Activated CD8-positive, alpha-beta T cell treated with anti-CD3 and anti-CD28 coated beads, Interleukin-2, amount 10 ng/mL, durations not matched to agents 7 days and 5 days (primary cell): ENCODE measurements around the gene FKBP5. TPM values are rescaled to one million over a fixed set of nuclear protein-coding genes. Genes with fewer than 3 reads are reported as not detected.
A peak's percentile ranks its signal among the peaks of the same experiment; 100 is the strongest.
"Not testable (repeated sequence)": the region's sequence is repeated elsewhere in the genome, so short reads cannot be mapped to it uniquely, and the experiment has no call there.

Experiments used
- ATAC-seq: fragments of 150-1000 bp; cut with Tn5 transposase; one replicate; pipeline ENCODE4 v1.10.0; 2021; ENCODE audit warnings: moderate library complexity
- CTCF ChIA-PET: fragments of 350-600 bp; sonication (Branson Sonifier 250); formaldehyde crosslinking; loops from one replicate; lab custom pipeline; 2021; ENCODE audit warnings: antibody characterized with exemption; lab: Charles Lee
- POLR2A ChIA-PET: fragments of 350-600 bp; sonication (Branson Sonifier 250); formaldehyde crosslinking; loops from one replicate; lab custom pipeline; 2021; ENCODE audit warnings: antibody characterized with exemption; lab: Charles Lee
- DNase-seq: peaks from one replicate; pipeline ENCODE4 v3.0.0-alpha.2; 2020
- H3K27ac Mint-ChIP-seq: one replicate; pipeline ENCODE4 v1.8.0; 2021; ENCODE audit warnings: mild to moderate bottlenecking, mixed read lengths
- H3K27me3 Mint-ChIP-seq: one replicate; pipeline ENCODE4 v1.8.0; 2021; ENCODE audit warnings: low read depth, mixed read lengths
- H3K36me3 Mint-ChIP-seq: one replicate; pipeline ENCODE4 v1.8.0; 2021; ENCODE audit warnings: low read depth, mixed read lengths
- H3K4me1 Mint-ChIP-seq: one replicate; pipeline ENCODE4 v1.8.0; 2021; ENCODE audit warnings: low read depth, mixed read lengths
- H3K4me3 Mint-ChIP-seq: one replicate; pipeline ENCODE4 v1.8.0; 2021; ENCODE audit warnings: mild to moderate bottlenecking, mixed read lengths
- H3K9me3 Mint-ChIP-seq: one replicate; pipeline ENCODE4 v1.8.0; 2022; ENCODE audit warnings: mixed read lengths; ENCODE audit not compliant: insufficient read depth
- total RNA-seq, 2 experiments: library from RNA; stranded (reverse); gene quantifications; one replicate each; pipeline ENCODE4 v1.2.3, GENCODE V29; 2021

Gene FKBP5
- total RNA-seq, 2 experiments from 2014 or later = 78.7 to 79.5 TPM

DNA sequence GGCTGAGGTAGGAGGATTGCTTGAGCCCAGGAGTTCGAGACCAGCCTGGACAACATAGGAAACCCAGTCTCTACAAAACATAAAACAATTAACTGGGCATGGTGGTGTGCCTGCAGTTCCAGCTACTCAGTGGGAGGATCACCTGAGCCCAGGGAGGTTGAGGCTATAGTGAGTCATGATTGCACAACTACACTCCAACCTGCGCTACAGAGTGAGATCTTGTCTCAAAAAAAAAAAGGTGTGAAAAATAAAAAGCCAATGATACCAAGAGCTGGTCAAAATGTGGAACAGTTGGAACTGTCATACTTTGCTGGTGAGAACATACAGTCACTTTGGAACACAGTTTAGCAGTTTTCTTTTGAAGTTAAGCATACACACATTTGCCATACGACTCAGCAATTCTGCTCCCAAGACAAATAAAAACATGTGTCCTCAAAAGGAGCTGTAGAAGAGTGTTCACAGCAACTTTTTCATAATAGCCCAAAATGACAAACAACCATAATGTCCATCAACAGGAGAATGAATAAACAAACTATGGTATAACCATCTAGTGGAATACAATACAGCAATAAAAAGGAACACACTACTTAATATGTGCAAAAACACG, 21.6 kb upstream of the FKBP5 start:
- peak; percentile 82 for ATAC-seq
- DNase-seq = no peak
- Mint-ChIP-seq H3K27me3 (no peaks in the 10 kb centered on the region), H3K4me3 (no peak overlapping the region), H3K9me3 (no peaks in the 10 kb centered on the region), H3K36me3 (no peaks in the 10 kb centered on the region), H3K27ac (no peak overlapping the region), H3K4me1 (peaks cover 34% of the 10 kb centered on the region)
- ChIA-PET CTCF (interaction anchor here (1.2 to 2.4 kb wide), 2 partner anchors 26 to 86 kb away, joined by 4 to 12 read pairs; partner anchors contain the start of gene ARMC12), POLR2A (interaction anchor here (1.0 kb wide), 1 partner anchor 22 kb away, joined by 4 read pairs; no protein-coding TSS in a partner anchor)

- Mint-ChIP-seq H3K27ac (no peak overlapping the region), H3K4me1 (peaks cover 34% of the 10 kb centered on the region), H3K4me3 (no peak overlapping the region), H3K27me3 (no peaks in the 10 kb centered on the region), H3K9me3 (no peaks in the 10 kb centered on the region), H3K36me3 (no peaks in the 10 kb centered on the region)
- ChIA-PET POLR2A (no interaction called here), CTCF (no interaction called here)
- ATAC-seq (no peak), DNase-seq (no peak)
Observed at GRCh38 chr6:35708585-35708984, 19.9 kb upstream of the FKBP5 start.

DNA sequence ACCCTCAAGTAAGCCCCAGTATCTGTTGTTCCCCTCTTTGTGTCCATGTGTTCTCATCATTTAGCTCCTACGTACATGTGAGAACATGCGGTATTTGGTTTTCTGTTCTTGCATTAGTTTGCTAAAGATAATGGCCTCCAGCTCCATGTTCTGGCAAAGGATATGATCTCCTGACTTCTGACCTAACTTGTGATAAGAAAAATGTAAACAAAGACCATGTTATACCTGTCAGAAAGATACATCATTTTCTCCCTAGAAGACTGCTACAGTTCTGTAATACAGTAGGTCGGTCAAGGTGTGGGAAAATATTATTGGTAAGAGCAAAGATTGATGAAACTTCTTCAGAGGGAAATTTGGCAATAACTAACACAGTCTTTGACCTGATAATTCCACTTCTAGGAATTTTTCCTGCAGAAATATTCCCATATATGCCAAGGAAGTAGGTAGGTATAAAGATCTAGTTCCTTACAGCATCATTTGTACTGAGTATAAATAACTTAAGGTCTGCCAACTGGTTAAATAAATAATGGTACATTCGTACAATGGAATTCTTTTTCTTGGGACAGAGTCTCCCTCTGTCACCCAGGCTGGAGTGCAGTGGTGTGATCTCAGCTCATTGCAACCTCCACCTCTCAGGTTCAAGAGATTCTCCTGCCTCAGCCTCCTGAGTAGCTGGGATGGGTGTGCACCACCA, 19.1 kb upstream of the FKBP5 start:
- DNase-seq (no peak), ATAC-seq (no peak)
- H3K4me3 Mint-ChIP-seq = no peak overlapping the region
- no peaks in the 10 kb centered on the region for H3K9me3 Mint-ChIP-seq
- H3K27ac Mint-ChIP-seq = no peak overlapping the region
- POLR2A ChIA-PET = no interaction called here
- H3K4me1 Mint-ChIP-seq = peaks cover 27% of the 10 kb centered on the region
- H3K27me3 Mint-ChIP-seq = no peaks in the 10 kb centered on the region
- H3K36me3 Mint-ChIP-seq = no peaks in the 10 kb centered on the region
- CTCF ChIA-PET = interaction anchor here (0.9 kb wide), 1 partner anchor 28 kb away, joined by 3 read pairs; no protein-coding TSS in a partner anchor

- no peak for DNase-seq
- no peaks in the 10 kb centered on the region for H3K36me3 Mint-ChIP-seq
- H3K27ac Mint-ChIP-seq = no peak overlapping the region
- peaks cover 19% of the 10 kb centered on the region for H3K4me1 Mint-ChIP-seq
- ChIA-PET CTCF (interaction anchor here (1.0 kb wide), 1 partner anchor 154 kb away, joined by 3 read pairs; no protein-coding TSS in a partner anchor), POLR2A (no interaction called here)
- no peak for ATAC-seq
- H3K4me3 Mint-ChIP-seq = no peak overlapping the region
- no peaks in the 10 kb centered on the region for H3K9me3 Mint-ChIP-seq
- no peaks in the 10 kb centered on the region for H3K27me3 Mint-ChIP-seq
Observed at GRCh38 chr6:35706468-35706867, 17.8 kb upstream of the FKBP5 start.

GRCh38 chr6:35703554-35703953, 14.8 kb upstream of the FKBP5 start:
- no peaks in the 10 kb centered on the region for H3K9me3 Mint-ChIP-seq
- peaks cover 6% of the 10 kb centered on the region for H3K4me1 Mint-ChIP-seq
- no peaks in the 10 kb centered on the region for H3K27me3 Mint-ChIP-seq
- POLR2A ChIA-PET = interaction anchor here (0.6 to 1.2 kb wide), 2 partner anchors 14 to 28 kb away, joined by 3 read pairs; partner anchors contain the start of gene FKBP5
- H3K4me3 Mint-ChIP-seq = no peak overlapping the region
- H3K36me3 Mint-ChIP-seq = no peaks in the 10 kb centered on the region
- ATAC-seq (no peak), DNase-seq (no peak)
- CTCF ChIA-PET = no interaction called here
- H3K27ac Mint-ChIP-seq = no peak overlapping the region

DNA sequence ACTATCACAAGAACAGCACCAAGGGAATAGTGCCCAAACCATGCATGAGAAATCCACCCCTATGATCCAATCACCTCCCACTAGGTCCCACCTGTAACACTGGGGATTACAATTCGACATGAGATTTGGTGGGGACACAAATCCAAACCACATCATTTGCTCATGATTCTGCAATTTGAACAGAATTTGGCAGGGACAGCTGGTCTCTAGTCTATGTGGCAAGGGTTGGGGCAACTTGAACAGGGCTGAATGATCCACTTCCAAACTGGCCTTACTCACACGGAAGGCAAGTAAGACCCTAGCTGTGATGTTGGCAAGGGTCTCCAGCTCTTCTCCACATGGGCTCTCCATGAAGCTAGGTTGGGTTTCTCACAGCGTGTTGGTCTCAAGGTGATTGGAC, 10.1 kb upstream of the FKBP5 start:
- H3K9me3 Mint-ChIP-seq = no peaks in the 10 kb centered on the region
- no peak for ATAC-seq

DNA sequence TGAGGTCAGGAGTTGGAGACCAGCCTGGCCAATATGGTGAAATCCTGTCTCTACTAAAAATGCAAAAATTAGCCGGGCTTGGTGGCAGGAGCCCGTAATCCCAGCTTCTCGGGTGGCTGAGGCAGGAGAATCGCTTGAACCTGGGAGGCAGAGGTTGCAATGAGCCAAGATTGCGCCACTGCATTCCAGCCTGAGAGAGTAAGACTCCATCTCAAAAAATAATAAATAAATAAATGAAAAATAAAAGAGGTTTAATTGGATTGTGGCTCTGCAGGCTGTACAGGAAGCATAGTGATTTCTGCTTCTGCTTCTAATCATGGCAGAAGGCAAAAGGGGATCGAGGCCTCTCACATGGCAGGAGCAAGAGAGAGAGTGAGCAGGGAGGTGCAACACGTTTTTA, 9.7 kb upstream of the FKBP5 start:
- H3K36me3 Mint-ChIP-seq, ATAC-seq, DNase-seq, H3K4me3 Mint-ChIP-seq, H3K4me1 Mint-ChIP-seq, H3K9me3 Mint-ChIP-seq, CTCF ChIA-PET, H3K27ac Mint-ChIP-seq, POLR2A ChIA-PET, H3K27me3 Mint-ChIP-seq: not testable (repeated sequence)

More for the DNA sequence above, 10.1 kb upstream of the FKBP5 start:
- Mint-ChIP-seq H3K27me3 (no peaks in the 10 kb centered on the region), H3K4me3 (no peak overlapping the region), H3K27ac (no peak overlapping the region), H3K4me1 (peaks cover 1% of the 10 kb centered on the region), H3K36me3 (peaks cover 1% of the 10 kb centered on the region)
- POLR2A ChIA-PET = no interaction called here
- CTCF ChIA-PET = no interaction called here
- no peak for DNase-seq

DNA sequence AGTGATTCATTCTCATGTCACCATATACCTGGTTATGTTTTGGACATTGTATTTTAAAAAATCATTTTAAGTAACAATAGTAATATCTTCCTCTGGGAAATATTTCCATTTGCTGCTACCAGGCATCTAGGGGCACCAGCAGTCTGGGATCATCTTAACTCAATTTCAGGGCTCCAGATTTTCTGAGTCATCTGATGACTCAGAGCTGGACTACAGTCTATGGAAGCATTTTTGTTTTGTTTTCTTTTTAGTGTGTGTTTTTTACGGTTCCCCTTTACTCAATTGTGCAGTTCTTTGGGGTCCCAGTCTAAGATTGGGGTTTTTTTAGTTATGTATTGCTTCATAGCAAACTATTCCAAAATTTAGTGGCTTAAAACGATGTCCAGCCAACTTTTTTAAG, 5.7 kb upstream of the FKBP5 start:
- Mint-ChIP-seq H3K27ac (no peak overlapping the region), H3K36me3 (peaks cover 1% of the 10 kb centered on the region), H3K9me3 (no peaks in the 10 kb centered on the region), H3K27me3 (no peaks in the 10 kb centered on the region), H3K4me1 (peaks cover 2% of the 10 kb centered on the region), H3K4me3 (no peak overlapping the region)
- ATAC-seq (no peak), DNase-seq (no peak)
- CTCF ChIA-PET = no interaction called here
- POLR2A ChIA-PET = no interaction called here

DNA sequence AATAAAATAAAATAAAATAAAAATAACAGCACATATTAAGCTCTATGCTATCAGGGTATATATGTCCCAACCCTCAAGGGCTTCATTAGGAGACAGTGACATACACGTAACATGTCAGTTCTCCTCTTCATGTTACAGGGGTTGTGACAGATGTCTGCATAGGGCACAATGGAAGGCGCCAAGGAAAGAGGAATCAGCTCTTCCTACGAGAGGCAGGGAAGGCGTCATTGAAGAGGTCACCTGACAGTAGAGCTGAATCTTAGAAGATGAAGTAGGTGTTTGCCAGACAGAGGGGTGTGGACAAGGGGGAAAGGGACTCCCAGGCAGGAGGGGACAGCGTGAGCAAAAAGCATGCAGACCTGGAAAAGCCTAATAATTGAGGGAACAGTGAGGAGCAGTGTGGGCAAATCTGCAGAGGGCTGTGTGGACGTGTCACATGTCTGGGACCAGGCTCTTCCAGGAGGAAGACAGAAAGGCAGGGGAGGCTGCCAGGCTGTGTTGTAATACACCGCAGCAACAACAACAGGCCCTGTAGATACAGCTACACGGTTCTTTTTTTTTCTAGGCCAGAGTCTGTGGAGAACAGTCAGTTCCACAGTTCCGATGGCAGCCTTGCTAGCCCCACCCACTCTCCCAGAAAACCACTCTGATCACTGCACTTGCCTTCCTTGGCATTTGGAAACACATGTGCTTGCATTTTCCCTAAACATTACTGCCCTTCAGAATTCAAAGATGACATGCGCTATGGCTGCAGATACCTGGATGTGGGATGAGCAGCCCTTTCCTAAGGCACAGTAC, 2.5 kb upstream of the FKBP5 start:
- Mint-ChIP-seq H3K9me3 (no peaks in the 10 kb centered on the region), H3K4me3 (no peak overlapping the region), H3K27ac (no peak overlapping the region), H3K4me1 (peaks cover 11% of the 10 kb centered on the region), H3K36me3 (peaks cover 7% of the 10 kb centered on the region), H3K27me3 (no peaks in the 10 kb centered on the region)
- POLR2A ChIA-PET = no interaction called here
- ATAC-seq (no peak), DNase-seq (no peak)
- CTCF ChIA-PET = interaction anchor here (1.4 kb wide), 1 partner anchor 45 kb away, joined by 6 read pairs; no protein-coding TSS in a partner anchor

DNA sequence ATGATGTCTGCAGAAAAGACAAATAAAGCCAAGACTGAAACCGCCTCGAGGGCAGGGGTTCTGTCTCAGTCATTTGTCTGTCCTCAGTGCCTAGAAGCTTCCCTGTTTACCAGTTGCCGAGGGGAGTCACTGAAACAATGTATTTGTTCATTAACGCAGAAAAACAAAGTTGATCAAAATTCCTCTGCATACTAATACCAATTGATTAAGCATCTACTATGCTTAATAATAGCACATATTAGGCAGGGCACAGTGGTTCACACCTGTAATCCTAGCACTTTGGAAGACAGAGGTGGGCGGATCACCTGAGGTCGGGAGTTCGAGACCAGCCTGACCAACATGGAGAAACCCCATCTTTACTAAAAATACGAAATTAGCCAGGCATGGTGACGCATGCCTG, 1.8 kb upstream of the FKBP5 start:
- no peaks in the 10 kb centered on the region for H3K9me3 Mint-ChIP-seq
- CTCF ChIA-PET = no interaction called here
- POLR2A ChIA-PET = no interaction called here

GRCh38 chr6:35690006-35690405, 1.3 kb upstream of the FKBP5 start:
- not testable (repeated sequence) for H3K9me3 Mint-ChIP-seq, DNase-seq, H3K27me3 Mint-ChIP-seq, H3K4me3 Mint-ChIP-seq, H3K27ac Mint-ChIP-seq, ATAC-seq, H3K36me3 Mint-ChIP-seq
- H3K4me1 Mint-ChIP-seq = peaks cover 12% of the 10 kb centered on the region
- CTCF ChIA-PET = interaction anchor here (1.9 kb wide), 1 partner anchor 46 kb away, joined by 9 read pairs; the partner anchor contains the start of gene ARMC12
- POLR2A ChIA-PET = interaction anchor here (1.0 kb wide), 1 partner anchor 38 kb away, joined by 4 read pairs; no protein-coding TSS in a partner anchor

More for the DNA sequence above, 1.8 kb upstream of the FKBP5 start:
- ATAC-seq (no peak), DNase-seq (no peak)
- Mint-ChIP-seq H3K27ac (no peak overlapping the region), H3K36me3 (peaks cover 7% of the 10 kb centered on the region), H3K4me3 (no peak overlapping the region), H3K27me3 (no peaks in the 10 kb centered on the region), H3K4me1 (peaks cover 12% of the 10 kb centered on the region)
